Posterior vena cava (tissue), 2 donors: Measurements from ENCODE around the gene INIP. TPM values are rescaled to one million over a fixed set of nuclear protein-coding genes. Genes with fewer than 3 reads are reported as not detected.

Experiments
- total RNA-seq, 2 donors: library from RNA; stranded (reverse); fragmentation: NEBNext Ultra II Directional; extraction: Animal tissue kit (Norgen Biotek cat#: 25700); gene quantifications; one replicate each; pipeline ENCODE4 v1.2.1, GENCODE V29; 2021
- donor health status: DM: yes; HTN: yes; CAD: no.
- donor health status: DM: yes; HTN: yes; CAD: no.

INIP gene
- total RNA-seq, 2 donors from 2014 or later: 17.1 to 22.1 TPM

Other genes with a start within 250 kb of the INIP start
- gene KIAA1958, start 231.3 kb downstream of the INIP start, total RNA-seq: 1 to 10 TPM; 4.5 to 5.8 TPM
- 1 to 10 TPM; 7.8 to 8.6 TPM for gene SNX30, start 32.6 kb upstream of the INIP start, total RNA-seq
- under 1 TPM; 0.19 to 0.28 TPM for gene SLC46A2, start 172.8 kb upstream of the INIP start, total RNA-seq